Activated T-cell treated with anti-CD3 and anti-CD28 coated beads, Interleukin-2, amount 50 U/mL, for 24 hours (primary cell): ENCODE measurements around the gene LOXHD1.

Experiments
- DNase-seq: peaks from one replicate; pipeline ENCODE4 v3.0.0-alpha.2; 2020
- H3K27ac Mint-ChIP-seq: 2 replicates; pipeline ENCODE4 v1.8.0; 2020; ENCODE audit warnings: mild to moderate bottlenecking, mixed read lengths
- H3K27me3 Mint-ChIP-seq: 2 replicates; pipeline ENCODE4 v1.8.0; 2020; ENCODE audit warnings: mixed read lengths
- H3K36me3 Mint-ChIP-seq: 2 replicates; pipeline ENCODE4 v1.8.0; 2020; ENCODE audit warnings: low read depth, mixed read lengths
- H3K4me1 Mint-ChIP-seq: 2 replicates; pipeline ENCODE4 v1.8.0; 2020; ENCODE audit warnings: low read depth, mixed read lengths
- H3K4me3 Mint-ChIP-seq: 2 replicates; pipeline ENCODE4 v1.8.0; 2020; ENCODE audit warnings: mild to moderate bottlenecking, moderate library complexity, mixed read lengths
- H3K9me3 Mint-ChIP-seq: 2 replicates; pipeline ENCODE4 v1.8.0; 2020; ENCODE audit warnings: mixed read lengths

LOXHD1 gene

DNA sequence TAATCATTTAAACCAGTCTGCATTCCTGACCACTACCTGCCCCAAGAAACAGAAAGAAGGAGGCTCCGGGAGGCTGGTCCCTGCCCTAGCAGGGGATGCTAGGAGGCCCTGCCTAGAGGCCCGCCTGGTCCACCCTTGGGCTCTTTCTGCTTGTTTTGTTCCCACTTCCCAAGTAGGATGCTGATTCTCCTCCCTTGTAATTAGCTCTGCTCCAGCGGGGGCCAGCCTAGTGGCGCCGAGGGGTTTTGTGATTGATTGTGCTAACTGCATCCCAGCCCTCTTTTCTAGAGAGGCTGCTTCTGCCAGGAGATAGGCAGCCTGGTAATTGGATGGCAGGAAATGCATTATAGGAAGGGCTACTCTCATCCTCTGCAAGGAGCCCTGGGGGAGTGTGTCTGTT is 220.0 kb downstream of the LOXHD1 start:
- no peaks in the 10 kb centered on the region for H3K4me1 Mint-ChIP-seq
- no peaks in the 10 kb centered on the region for H3K36me3 Mint-ChIP-seq
- H3K4me3 Mint-ChIP-seq = no peak overlapping the region
- H3K27me3 Mint-ChIP-seq = peaks cover 10% of the 10 kb centered on the region
- H3K9me3 Mint-ChIP-seq = no peaks in the 10 kb centered on the region
- no peak for DNase-seq
- no peak overlapping the region for H3K27ac Mint-ChIP-seq

DNA sequence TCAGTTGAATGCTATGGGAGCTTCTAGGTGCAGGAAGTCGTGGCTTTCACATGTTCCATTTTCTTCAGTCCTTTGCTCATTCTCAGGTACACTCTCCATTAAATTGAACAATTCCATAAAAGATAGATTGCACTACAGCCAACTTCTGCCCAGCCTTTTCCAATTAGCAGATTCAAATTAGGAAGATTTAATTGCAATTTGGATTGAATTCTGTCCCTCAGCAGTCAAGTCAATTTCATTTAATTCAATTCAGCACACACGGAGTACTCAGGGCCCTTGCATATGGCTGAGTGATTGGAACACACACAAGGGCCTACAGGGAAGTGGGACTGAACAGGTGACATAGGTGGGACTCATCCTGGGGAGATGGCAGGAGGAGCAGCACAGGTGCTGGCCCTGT is 220.4 kb downstream of the LOXHD1 start:
- no peak for DNase-seq
- Mint-ChIP-seq H3K36me3 (no peaks in the 10 kb centered on the region), H3K4me1 (no peaks in the 10 kb centered on the region), H3K27me3 (peaks cover 14% of the 10 kb centered on the region), H3K4me3 (no peak overlapping the region), H3K27ac (no peak overlapping the region), H3K9me3 (no peaks in the 10 kb centered on the region)

DNA sequence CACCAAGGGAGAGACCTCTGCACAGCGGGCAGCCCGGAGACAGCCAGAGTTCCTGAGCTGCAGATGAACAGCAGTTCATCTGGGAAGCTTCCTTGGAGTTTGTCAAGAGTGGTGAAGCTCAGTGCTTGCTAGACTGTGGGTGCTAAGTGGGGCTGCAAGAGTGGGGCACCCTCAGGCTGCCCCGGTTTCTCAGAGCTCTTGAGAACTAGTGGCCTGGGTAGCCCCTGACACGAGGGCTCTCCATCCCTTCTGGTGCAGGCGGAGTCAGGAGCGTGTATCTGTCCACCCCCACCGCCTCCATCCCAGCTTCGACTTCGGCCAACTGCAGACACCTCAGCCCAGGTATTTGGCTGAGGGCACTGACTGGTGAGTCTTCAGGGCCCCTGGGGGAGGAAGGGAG is 222.0 kb downstream of the LOXHD1 start:
- Mint-ChIP-seq H3K4me3 (no peak overlapping the region), H3K36me3 (no peaks in the 10 kb centered on the region), H3K27me3 (peaks cover 15% of the 10 kb centered on the region), H3K9me3 (no peaks in the 10 kb centered on the region), H3K4me1 (no peaks in the 10 kb centered on the region), H3K27ac (no peak overlapping the region)
- DNase-seq = no peak

DNA sequence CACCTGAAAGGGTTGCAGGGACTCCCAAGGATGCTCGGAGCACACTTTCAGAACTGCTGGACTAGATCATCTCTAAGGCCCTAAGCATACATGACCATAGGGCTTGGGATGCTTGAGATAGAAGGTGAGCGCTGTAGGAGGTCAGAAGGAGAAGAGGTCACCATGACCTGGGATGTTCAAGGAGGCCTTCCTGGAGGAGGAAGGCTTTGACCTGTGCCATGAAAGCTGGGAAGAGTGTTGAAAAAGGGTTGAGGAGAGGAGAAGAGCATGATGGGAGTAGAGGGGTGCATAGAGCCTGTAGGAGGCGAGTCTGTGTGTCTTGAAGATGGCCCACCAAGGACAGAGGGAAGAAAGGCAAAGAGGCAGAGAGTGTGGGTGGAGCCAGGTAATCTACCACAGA is 222.4 kb downstream of the LOXHD1 start:
- Mint-ChIP-seq H3K27ac (no peak overlapping the region), H3K4me3 (no peak overlapping the region), H3K36me3 (no peaks in the 10 kb centered on the region), H3K4me1 (no peaks in the 10 kb centered on the region), H3K27me3 (peaks cover 15% of the 10 kb centered on the region), H3K9me3 (no peaks in the 10 kb centered on the region)
- DNase-seq = no peak

DNA sequence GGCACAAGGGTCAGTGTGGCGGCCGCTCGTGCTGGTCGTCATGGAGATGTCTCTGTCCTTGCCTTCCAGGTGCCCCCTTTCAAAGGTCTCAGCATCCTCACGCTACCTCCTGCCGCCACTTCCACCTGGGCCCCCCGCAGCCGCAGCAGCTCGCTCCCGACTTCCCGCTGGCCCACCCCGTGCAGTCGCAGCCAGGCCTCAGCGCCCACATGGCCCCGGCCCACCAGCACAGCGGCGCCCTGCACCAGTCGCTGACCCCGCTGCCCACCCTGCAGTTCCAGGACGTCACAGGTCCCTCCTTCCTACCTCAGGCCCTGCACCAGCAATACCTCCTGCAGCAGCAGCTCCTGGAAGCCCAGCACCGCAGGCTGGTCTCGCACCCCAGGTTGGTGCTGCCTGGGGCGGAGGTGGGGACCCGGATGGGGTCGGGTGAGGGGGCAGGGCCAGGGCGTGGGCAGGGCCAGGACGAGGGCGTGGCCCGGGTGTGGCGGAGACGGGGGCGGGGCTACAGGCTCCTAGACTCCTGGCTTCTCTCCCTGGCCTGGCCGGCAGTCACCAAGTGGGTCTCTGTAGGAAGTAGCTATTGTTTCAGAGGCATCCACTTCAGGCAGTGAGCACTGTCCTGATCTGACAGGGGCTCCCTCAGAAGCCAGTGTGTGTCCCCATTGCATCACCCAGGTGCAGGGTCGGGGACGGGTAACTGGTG is 223.7 kb downstream of the LOXHD1 start:
- Mint-ChIP-seq H3K36me3 (no peaks in the 10 kb centered on the region), H3K27me3 (peaks cover 15% of the 10 kb centered on the region), H3K4me3 (no peak overlapping the region), H3K9me3 (no peaks in the 10 kb centered on the region), H3K27ac (no peak overlapping the region), H3K4me1 (no peaks in the 10 kb centered on the region)
- no peak for DNase-seq

DNA sequence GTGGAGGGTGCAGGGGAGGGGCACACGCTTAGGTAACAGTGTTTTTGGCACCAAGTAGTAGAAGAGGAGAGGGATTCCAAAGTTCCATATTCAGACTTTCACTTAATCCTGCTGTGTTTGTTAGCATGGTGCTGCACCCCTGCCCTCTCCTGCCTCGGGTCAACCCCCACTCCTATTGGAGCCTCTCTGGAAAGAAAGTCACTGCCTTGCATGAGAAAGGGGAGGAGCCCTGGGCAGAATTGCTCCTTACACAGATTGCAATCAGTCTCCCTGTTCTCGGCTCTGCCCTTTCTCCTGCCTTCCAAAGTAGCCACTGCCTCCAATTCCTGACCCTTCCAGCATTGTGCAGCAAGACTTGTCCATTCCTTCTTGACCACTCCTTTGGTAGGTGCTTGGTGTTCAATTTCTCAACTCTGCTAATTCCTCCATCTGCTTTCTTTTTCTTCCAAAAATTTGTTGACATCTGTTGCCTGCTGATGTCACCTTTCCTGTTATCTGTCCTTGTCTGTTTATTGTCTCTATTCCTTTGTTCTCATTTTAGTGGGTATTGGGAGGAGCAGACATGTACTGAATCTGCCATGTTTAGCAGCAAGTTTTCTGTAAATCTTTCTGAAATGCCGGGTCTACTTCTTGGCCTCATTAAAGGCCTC is 225.4 kb downstream of the LOXHD1 start:
- H3K4me1 Mint-ChIP-seq = no peaks in the 10 kb centered on the region
- H3K36me3 Mint-ChIP-seq = no peaks in the 10 kb centered on the region
- H3K27me3 Mint-ChIP-seq = peaks cover 15% of the 10 kb centered on the region
- no peak overlapping the region for H3K27ac Mint-ChIP-seq
- H3K9me3 Mint-ChIP-seq = no peaks in the 10 kb centered on the region
- DNase-seq = no peak
- H3K4me3 Mint-ChIP-seq = no peak overlapping the region

DNA sequence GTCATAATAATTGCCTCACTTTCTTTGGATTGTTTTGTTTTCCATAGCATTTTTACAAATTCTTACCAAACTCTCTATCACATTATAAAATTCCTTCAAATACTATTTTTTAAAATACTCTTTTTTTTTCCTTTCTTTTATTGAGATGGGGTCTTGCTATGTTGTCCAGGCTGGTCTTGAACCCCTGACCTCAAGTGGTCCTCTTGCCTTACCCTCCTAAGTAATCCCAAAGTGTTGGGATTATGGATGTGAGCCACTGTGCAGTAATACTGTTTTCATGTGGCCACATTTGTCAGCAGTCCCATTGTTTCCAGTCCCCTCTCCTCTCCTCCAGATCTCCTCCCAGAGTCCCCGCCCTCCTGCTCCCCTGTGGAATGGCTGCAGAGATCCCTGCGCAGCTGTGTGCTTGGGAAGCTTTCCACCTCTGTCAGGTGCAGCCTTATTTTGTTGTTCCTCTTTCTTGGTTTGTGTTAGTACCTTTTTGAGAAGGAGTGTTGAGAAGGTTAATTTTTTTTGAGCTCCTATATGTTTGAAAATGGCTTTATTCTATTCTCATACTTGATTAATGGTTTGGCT is 227.3 kb downstream of the LOXHD1 start:
- peaks cover 14% of the 10 kb centered on the region for H3K27me3 Mint-ChIP-seq
- no peak overlapping the region for H3K4me3 Mint-ChIP-seq
- H3K4me1 Mint-ChIP-seq = no peaks in the 10 kb centered on the region
- no peak overlapping the region for H3K27ac Mint-ChIP-seq
- no peak for DNase-seq
- H3K36me3 Mint-ChIP-seq = no peaks in the 10 kb centered on the region
- no peaks in the 10 kb centered on the region for H3K9me3 Mint-ChIP-seq

DNA sequence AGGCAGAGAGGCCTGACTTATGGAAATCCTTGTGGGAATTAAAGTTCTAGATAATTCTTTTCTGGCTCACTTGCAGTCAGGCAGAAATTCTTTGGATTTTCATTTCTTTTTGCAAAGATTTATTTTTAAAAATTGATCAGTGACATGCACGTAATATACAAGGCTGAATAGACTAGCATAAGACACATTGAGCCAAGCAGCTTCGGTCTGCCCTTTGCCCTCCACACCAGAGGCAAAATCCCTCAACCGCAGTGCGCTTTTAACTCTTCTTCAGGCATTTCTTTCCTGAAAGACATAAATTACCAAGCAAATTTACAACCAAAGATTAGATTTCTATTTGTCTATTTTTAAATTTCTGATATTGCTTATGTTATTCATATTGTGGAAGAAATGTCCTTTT is 227.9 kb downstream of the LOXHD1 start:
- no peak overlapping the region for H3K27ac Mint-ChIP-seq
- no peaks in the 10 kb centered on the region for H3K4me1 Mint-ChIP-seq

DNA sequence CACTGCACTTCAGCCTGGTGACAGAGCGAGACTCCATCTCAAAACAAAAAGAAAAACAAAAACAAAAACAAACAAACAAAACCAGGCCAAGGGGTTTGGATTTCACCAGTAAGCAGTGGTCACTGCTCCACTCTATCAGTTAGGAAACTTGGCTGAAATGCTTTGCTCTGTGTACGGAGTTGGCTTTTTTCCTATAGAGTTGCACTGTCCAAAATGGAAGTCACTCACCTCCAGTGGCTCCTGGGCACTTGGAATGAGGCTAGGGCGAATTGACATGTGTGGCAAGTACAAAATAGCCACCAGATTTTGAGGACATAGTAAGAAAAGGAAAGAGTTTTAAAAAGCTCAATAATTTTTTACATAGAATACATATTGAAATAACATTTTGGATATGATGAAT is 228.7 kb downstream of the LOXHD1 start:
- Mint-ChIP-seq H3K36me3 (no peaks in the 10 kb centered on the region), H3K4me3 (no peak overlapping the region), H3K4me1 (no peaks in the 10 kb centered on the region), H3K27me3 (peaks cover 4% of the 10 kb centered on the region), H3K27ac (no peak overlapping the region), H3K9me3 (no peaks in the 10 kb centered on the region)
- DNase-seq = no peak

More for the DNA sequence above, 227.9 kb downstream of the LOXHD1 start:
- Mint-ChIP-seq H3K36me3 (no peaks in the 10 kb centered on the region), H3K9me3 (no peaks in the 10 kb centered on the region), H3K27me3 (peaks cover 9% of the 10 kb centered on the region), H3K4me3 (no peak overlapping the region)
- no peak for DNase-seq

DNA sequence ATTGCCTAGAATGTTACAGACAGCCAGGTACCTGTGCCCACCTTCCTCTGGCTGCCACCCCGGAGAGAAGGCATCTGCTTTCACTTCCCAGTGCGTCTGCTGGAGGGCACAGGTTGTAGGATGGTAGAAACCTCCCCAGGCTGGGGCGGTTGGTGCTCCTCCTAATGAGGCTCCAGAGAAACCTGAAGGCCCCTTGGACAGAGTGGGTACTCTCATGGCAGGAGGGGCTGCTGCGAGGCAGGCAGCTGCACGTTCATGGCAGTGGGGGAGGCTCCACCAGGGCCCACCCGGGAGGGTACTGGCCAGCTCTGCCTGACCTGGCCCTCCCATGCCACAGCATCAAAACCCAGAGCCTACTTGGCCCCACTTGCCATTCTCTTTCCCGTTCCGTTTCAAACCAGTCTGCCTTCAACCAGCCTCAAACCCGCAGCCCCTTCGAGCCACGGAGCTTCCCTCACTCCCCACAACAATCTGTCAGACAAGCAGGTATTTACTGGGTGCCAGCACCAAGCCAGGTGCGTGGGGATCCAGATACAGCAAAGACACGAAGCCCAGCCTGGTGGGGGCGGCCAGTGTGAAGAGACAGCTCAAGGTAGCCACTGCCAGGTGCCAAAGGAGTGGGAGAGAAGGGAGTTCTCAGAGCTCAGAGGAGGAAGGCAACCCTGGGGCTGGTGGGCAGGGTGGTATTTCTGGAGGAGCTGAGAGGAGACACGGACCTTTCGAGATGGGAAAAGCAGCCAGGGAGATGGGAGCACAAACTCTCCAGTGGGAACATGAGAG is 229.6 kb downstream of the LOXHD1 start:
- peaks cover 4% of the 10 kb centered on the region for H3K27me3 Mint-ChIP-seq
- DNase-seq = no peak
- H3K4me1 Mint-ChIP-seq = no peaks in the 10 kb centered on the region
- H3K27ac Mint-ChIP-seq = no peak overlapping the region
- no peak overlapping the region for H3K4me3 Mint-ChIP-seq
- no peaks in the 10 kb centered on the region for H3K9me3 Mint-ChIP-seq
- H3K36me3 Mint-ChIP-seq = no peaks in the 10 kb centered on the region
